OCI-LY3 (cell line): ENCODE data around the gene MACC1.

Source experiments
- CTCF ChIP-seq: fragments of 200-600, 300-600 bp; sonication (generic); IDR thresholded peaks from 2 replicates; pipeline ENCODE4 v1.5.1; 2014; ENCODE audit warnings: antibody characterized with exemption, low read length, low read depth
- EZH2phosphoT487 ChIP-seq: fragments of 200-600 bp; shearing (Covaris generic); IDR thresholded peaks from 2 replicates; pipeline ENCODE4 v1.6.1; 2018; ENCODE audit warnings: antibody characterized with exemption, mixed run types, low read depth

DNA sequence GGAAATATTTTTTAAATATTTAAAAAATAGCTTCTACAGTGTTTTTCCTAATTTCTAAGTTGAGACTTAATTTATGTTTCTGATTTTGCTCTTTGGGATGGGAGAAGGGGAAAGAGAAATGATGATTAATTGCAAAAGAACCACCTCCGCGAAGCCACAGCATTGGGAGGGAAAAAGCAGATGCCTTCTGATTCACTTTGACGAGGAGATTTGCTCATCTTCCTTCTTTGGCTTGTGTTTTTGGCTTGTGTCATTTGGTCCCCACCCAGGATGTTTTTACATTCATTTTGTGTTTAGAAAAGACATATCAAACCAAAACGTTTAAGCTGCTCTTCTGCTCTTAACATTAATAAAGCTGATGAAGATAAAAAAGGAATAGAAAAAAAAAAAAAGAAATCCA is 121.7 kb downstream of the MACC1 start:
- no peak for TF ChIP-seq CTCF
- no peak for TF ChIP-seq EZH2phosphoT487
